GM19099 (cell line): ENCODE measurements around the gene IQSEC2.

Source experiments
- POLR2A ChIP-seq: IDR thresholded peaks from 3 replicates; pipeline ENCODE4 v1.6.1; 2011; ENCODE audit warnings: low read depth; ENCODE audit not compliant: insufficient read length; ENCODE audit errors: extremely low read depth

Gene IQSEC2

DNA sequence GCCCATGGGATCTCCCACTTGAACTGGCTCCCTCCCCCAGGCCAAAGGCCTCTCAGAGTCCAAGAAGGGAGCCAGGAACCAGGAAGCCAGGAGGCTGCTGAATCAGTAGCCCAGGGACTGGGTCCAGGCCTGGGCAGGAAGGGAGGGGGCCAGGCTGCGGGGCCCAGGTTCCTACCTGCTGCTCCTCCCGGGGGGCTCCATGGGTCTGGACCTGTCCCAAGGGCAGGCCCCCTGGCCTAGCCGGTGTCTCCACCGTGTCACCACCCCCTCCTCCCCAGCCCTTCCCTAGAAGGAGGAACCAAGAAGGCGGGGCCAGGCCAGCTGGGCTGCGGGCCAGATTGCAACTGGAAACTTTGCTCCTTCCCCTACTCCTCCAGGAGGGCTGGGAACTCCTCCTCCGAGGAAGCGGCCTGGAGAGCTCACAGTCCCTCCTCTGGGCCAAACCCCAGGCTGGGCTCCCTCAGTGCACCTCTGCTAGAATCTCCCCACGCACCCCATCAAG is at the start of gene IQSEC2:
TSS of gene IQSEC2 (minus strand) at position 264 of the 502 bp plus-strand sequence.
- no peak for TF ChIP-seq POLR2A

DNA sequence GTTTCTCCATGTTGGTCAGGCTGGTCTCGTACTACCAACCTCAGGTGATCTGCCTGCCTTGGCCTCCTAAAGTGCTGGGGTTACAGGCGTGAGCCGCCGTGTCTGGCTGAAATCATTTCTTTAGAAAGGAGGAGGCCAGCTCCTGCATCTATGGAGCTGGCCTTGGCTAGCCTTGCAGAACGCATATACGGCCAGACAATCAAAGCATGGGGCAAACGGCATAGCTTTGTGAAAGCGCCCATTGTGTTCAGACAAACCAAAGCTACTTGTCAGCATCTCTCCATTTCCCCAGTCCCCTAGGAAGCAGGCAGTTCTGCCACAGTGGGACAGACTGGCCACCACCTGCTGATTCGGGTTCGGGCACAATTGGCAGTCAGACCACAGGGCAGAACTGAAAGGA is 48.9 kb upstream of the IQSEC2 start:
- TF ChIP-seq POLR2A: no peak

- no peak for TF ChIP-seq POLR2A
Observed at GRCh38 chrX:53324803-53325202, 43.4 kb upstream of the IQSEC2 start.

- no peak for TF ChIP-seq POLR2A
Observed at GRCh38 chrX:53324085-53324484, 42.7 kb upstream of the IQSEC2 start.

DNA sequence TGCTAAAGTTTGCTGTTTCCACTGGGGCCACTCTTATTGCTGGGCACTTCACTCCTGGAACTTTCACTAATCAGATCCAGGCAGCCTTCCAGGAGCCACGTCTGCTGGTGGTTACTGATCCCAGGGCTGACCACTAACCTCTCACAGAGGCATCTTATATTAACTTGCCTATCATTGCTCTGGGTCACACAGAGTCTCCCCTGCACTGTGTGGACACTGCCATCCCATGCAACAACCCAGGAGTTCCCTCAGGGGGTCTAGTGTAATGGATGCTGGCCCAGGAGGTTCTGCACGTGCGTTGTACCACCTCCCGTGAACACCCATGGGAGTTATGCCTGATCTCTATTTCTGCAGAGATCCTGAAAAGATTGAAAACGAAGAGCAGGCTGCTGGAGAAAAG is 41.8 kb upstream of the IQSEC2 start:
- no peak for TF ChIP-seq POLR2A

DNA sequence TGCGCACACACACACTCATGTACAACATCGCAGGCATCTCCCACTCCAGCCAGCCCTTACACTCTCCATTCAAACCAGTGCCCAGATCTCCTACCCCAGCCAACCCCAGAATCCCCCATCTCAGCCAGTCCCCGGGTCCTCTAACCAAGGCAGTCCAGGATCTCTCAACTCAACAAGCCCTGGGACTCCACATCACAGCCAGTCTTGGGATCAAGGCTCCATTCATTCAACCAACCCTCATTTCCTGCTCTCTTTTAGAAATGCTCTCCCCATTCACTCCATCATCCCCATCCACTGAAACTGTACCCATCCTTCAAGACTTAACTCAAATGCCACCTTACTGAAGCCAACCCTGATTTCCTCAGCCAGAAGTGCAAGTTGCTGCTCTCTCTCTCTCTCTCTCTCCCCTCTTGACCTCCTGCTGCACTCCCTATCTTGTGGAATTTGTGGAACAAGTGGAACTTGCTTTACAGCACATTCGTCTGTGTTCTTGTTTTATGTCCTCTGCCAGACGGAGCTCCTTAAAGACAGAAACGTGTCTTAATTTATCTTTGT is 40.6 kb upstream of the IQSEC2 start:
- TF ChIP-seq POLR2A: no peak

DNA sequence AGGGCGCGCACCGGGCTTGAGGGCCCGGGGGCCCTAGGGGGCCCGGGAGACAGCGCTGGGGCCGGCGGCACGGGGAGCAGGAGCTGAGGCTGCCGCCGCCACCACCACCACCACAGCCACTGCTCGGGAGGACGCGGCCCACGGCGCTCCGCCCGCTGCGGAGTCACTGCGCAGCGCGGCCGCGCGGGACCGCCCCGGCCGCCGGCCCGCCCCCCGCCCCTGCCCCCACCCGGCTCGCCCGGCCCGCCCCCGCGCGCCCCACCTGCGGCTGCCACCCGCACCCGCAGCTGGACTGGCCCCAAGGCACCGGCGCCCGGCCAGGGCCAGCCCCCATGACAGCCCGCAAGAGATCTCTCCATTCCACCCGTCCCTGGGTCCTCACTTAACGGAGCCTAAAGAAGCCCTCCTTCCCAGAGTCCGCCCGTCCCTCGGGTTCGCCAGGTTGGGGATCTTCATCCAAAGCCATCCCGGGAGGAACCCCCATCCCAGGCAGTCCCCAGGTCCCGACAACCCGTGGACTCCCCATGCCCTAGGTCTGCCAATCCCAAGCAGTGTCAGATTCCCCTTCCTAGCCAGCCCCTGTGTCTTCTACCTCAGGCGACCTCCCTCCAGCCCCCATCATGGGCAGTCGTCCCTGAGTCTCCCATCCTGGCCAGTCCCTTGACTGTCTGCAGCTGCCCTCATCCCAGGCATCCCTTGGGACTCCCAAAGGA is 40.0 kb upstream of the IQSEC2 start:
- no peak for TF ChIP-seq POLR2A

DNA sequence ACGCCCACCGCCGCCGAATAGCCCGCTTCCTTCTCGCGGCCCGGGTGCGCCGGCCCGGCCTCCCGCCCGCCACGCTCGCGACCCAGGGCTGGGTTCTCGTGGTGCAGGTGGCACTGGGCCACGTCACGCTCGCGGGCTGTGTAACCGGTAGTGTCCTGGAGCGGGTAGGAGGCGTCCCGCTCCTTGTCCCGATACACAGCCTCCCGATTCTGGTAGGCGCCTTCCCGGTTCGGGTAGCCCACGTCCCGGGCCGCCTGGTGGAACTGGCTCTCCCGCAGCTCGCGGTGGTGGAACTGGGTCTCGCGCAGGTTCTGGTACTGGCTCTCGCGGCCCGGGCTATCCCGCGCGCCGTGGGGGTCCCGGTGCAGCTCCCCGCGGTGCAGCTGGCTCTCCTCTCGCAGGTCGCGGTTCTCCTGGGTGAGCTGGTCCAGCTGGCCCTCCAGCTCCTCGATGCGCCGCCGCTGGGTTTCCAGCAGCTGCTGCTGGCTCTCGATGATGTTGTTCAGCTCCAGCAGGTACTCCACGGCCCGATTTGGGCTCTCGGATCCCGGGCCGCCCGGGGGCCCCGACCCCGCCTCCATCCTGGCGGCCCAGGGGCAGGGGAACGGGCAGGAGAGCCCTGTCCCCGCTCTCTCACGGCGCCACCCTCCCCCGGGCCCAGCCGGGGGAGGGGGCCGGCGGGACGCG is 39.3 kb upstream of the IQSEC2 start:
- no peak for TF ChIP-seq POLR2A

DNA sequence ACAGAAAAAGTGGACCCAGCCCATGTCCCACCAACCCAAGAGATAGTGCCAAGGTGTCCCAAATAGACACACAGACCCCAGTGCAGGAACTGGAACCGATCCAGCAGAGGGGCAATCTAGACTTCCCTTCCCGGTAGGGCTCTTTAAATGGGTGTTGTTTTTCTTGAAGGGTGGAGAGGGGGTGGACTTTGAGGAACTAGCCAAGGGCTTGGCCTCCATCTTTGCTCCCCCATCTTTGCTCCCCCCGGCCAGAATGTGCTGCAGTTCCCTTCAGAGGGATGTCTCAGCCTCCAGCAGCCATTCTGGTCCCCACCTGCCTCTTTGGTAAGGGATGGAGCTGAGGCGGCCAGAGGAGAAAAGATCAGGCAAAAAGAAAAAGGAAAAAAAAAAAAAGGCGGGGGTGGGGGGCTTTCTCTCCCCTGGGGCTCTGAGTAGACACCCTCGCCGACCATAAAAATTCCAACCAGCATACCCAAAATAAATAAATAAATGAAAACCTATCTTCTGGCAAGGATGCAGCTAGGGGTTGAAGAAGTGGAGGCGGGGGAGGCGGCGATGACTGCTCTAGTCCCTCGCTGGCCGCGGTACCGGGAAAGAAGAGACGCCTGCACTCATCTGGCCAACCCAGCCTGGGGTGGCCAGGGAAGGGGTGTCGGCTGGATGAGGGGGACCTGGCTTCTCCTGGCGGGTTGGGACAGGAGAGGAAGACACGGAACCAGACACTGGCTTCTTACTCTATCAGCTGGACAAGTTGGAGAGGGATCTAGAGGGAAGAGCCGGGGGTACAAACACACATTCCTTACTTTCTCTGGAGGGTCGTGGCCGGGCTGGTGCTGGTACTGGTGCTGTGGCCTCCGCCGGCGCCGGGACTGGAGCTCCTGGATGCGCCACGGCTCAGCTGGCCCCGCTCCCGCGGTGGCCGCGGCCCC is 38.5 kb upstream of the IQSEC2 start:
- TF ChIP-seq POLR2A: no peak

- no peak for TF ChIP-seq POLR2A
Observed at GRCh38 chrX:53318766-53319353, 37.5 kb upstream of the IQSEC2 start.

GRCh38 chrX:53317365-53318069 is 36.1 kb upstream of the IQSEC2 start:
- TF ChIP-seq POLR2A: no peak

DNA sequence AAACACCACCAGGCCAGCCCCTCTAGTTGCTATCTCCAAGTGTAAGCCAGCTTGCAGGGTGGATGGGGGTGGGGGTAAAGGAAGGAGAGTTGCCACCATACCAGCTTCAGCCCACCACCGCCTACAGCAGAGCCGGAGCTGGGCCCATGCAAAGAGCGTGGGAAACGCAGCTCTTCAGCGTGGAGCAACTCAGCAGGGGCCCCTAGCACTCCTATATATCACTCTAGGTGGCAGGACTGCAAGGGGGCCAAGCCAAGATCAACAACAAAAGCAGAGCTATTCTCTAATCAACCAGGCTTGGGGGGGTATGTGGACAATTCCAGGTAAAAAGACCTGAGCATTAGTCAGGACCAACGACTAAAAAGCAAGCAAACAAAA is 35.5 kb upstream of the IQSEC2 start:
- TF ChIP-seq POLR2A: no peak

DNA sequence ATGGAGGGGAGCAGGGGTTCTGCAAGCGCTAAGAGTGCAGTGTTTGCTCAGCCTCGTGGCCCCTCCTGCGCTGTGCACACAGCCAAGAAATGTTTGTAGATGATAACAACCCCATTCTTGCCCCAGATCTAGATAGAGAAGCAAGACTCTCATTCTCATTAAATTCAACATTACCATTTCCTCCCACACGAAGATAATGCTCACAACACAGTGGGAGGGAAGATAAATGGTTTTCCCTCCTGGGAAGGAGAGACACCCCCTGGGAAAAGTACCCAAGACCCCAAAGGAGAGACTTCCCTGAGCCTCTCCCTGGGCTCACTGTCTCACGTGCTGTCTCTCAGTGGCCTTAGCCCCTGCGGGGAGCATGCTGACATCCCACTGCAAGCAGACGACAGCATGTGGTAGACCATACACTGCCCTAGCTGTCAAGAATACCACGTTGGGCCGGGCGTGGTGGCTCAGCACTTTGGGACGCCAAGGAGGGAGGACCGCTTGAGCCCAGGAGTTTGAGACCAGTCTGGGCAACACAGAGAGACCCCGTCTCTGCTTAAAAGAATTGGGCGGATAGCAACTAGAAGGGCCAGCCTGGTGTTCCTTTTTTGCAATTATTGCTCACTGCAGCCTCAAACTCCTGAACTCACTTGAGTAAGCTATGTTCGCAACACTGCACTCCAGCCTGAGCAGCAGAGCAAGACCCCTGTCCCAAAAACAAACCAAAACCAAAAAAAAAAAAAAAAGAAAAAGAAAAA is 34.9 kb upstream of the IQSEC2 start:
- no peak for TF ChIP-seq POLR2A
